ENCODE measurements around the gene KRTAP17-1. TPM values are rescaled to one million over a fixed set of nuclear protein-coding genes. Genes with fewer than 3 reads are reported as not detected.

KRTAP17-1 gene
- total RNA-seq, 1 experiment from 2014 or later = not detected

GRCh38 chr17:41302981-41303380 is 12.5 kb downstream of the KRTAP17-1 start:
- H3K27me3 ChIP-seq (ENCODE audit: insufficient read depth, low read depth) = no peaks in the 10 kb centered on the region
- intact Hi-C loops (cut with micrococcal nuclease; ENCODE audit: unreplicated experiment) = no loop called here
- no peak overlapping the region for H3K4me3 ChIP-seq
- no peak overlapping the region for H3K27ac ChIP-seq
- ChIA-PET CTCF (no interaction called here), POLR2A (ENCODE audit: unreplicated experiment) (interaction anchor here (0.5 kb wide), 1 partner anchor 469 kb away, joined by 3 read pairs; no protein-coding TSS in a partner anchor)
- H3K36me3 ChIP-seq (ENCODE audit: low read depth) = no peaks in the 10 kb centered on the region
- no peaks in the 10 kb centered on the region for H3F3A ChIP-seq (ENCODE audit: insufficient read depth, low read depth)
- H3K4me2 ChIP-seq = no peak overlapping the region
- TF ChIP-seq EZH2 (IDR thresholded peaks at IDR 0.05; ENCODE audit: low read depth) (no peak), CTCF (conservative IDR thresholded peaks at IDR 0.05) (no peak)
- H3K4me1 ChIP-seq (replicated peaks; ENCODE audit: insufficient read depth) = no peaks in the 10 kb centered on the region
- no peaks in the 10 kb centered on the region for H4K20me1 ChIP-seq (ENCODE audit: insufficient read depth)
- no peak overlapping the region for H2AFZ ChIP-seq
- H3K9me2 ChIP-seq (ENCODE audit: insufficient read depth) = no peaks in the 10 kb centered on the region
- no peak for DNase-seq
- no peaks in the 10 kb centered on the region for H3K9me3 ChIP-seq (ENCODE audit: insufficient read depth, low read depth)
- no peaks in the 10 kb centered on the region for H3K79me2 ChIP-seq (ENCODE audit: low read depth)
- BruUV-seq (replicated peaks) = no TSS peak

- H2AFZ ChIP-seq = no peak within 1 kb of the TSS
- DNase-seq = no peak
- H3K9me3 ChIP-seq (ENCODE audit: insufficient read depth, low read depth) = no peaks in the 10 kb centered on the region
- CTCF ChIA-PET = no interaction called here
- H3K4me2 ChIP-seq = no peak within 1 kb of the TSS
- H3K79me2 ChIP-seq (ENCODE audit: low read depth) = no peaks in the 10 kb centered on the region
- no peaks in the 10 kb centered on the region for H3K9me2 ChIP-seq (ENCODE audit: insufficient read depth)
- no peaks in the 10 kb centered on the region for H3K27me3 ChIP-seq (ENCODE audit: insufficient read depth, low read depth)
- H3K4me1 ChIP-seq (replicated peaks; ENCODE audit: insufficient read depth) = no peaks in the 10 kb centered on the region
- intact Hi-C loops (cut with micrococcal nuclease; ENCODE audit: unreplicated experiment) = no loop called here
- no peak within 1 kb of the TSS for H3K27ac ChIP-seq
- no TSS peak for BruUV-seq (replicated peaks)
- no peaks in the 10 kb centered on the region for H4K20me1 ChIP-seq (ENCODE audit: insufficient read depth)
- H3F3A ChIP-seq (ENCODE audit: insufficient read depth, low read depth) = no peaks in the 10 kb centered on the region
- no peak within 1 kb of the TSS for H3K4me3 ChIP-seq
- TF ChIP-seq CTCF (conservative IDR thresholded peaks at IDR 0.05) (no peak), EZH2 (IDR thresholded peaks at IDR 0.05; ENCODE audit: low read depth) (no peak)
- H3K36me3 ChIP-seq (ENCODE audit: low read depth) = no peaks in the 10 kb centered on the region
- POLR2A ChIA-PET (ENCODE audit: unreplicated experiment) = no interaction called here
Measured at GRCh38 chr17:41301916-41302901, 13.3 kb downstream of the KRTAP17-1 start, which contains the start of gene KRTAP29-1. KRTAP29-1 (minus strand) TSS chr17:41302851; CDS start chr17:41302851, 0 bp downstream.

- Histone ChIP-seq H3K4me2 (no peak overlapping the region), H4K20me1 (ENCODE audit: insufficient read depth) (no peaks in the 10 kb centered on the region), H3F3A (ENCODE audit: insufficient read depth, low read depth) (no peaks in the 10 kb centered on the region), H2AFZ (no peak overlapping the region), H3K36me3 (ENCODE audit: low read depth) (no peaks in the 10 kb centered on the region), H3K9me3 (ENCODE audit: insufficient read depth, low read depth) (no peaks in the 10 kb centered on the region), H3K79me2 (ENCODE audit: low read depth) (no peaks in the 10 kb centered on the region), H3K27me3 (ENCODE audit: insufficient read depth, low read depth) (no peaks in the 10 kb centered on the region), H3K4me3 (no peak overlapping the region), H3K27ac (no peak overlapping the region), H3K4me1 (replicated peaks; ENCODE audit: insufficient read depth) (no peaks in the 10 kb centered on the region), H3K9me2 (ENCODE audit: insufficient read depth) (no peaks in the 10 kb centered on the region)
- BruUV-seq (replicated peaks) = no TSS peak
- ChIA-PET CTCF (no interaction called here), POLR2A (ENCODE audit: unreplicated experiment) (interaction anchor here (0.6 kb wide), 1 partner anchor 89 kb away, joined by 4 read pairs; no protein-coding TSS in a partner anchor)
- intact Hi-C loops (cut with micrococcal nuclease; ENCODE audit: unreplicated experiment) = no loop called here
- TF ChIP-seq CTCF (conservative IDR thresholded peaks at IDR 0.05) = no peak
- TF ChIP-seq EZH2 (IDR thresholded peaks at IDR 0.05; ENCODE audit: low read depth) = no peak
- no peak for DNase-seq
Measured at GRCh38 chr17:41301204-41301790, 14.2 kb downstream of the KRTAP17-1 start.
